Activated CD4-positive, alpha-beta T cell treated with anti-CD3 and anti-CD28 coated beads for 36 hours (primary cell): ENCODE results near the gene GALNT16. TPM values are rescaled to one million over a fixed set of nuclear protein-coding genes. Genes with fewer than 3 reads are reported as not detected.
"Not testable (repeated sequence)": the region's sequence is repeated elsewhere in the genome, so short reads cannot be mapped to it uniquely, and the experiment has no call there.

Experiments
- ATAC-seq: fragments of 200-7000 bp; cut with Tn5 transposase; one replicate; pipeline ENCODE4 v1.10.0; 2021; ENCODE audit warnings: mild to moderate bottlenecking, moderate library complexity
- CTCF ChIA-PET: fragments of 350-600 bp; sonication (Branson Sonifier 250); formaldehyde crosslinking; loops from one replicate; lab custom pipeline; 2021; ENCODE audit warnings: antibody characterized with exemption; lab: Charles Lee
- POLR2A ChIA-PET: fragments of 350-600 bp; sonication (Branson Sonifier 250); formaldehyde crosslinking; loops from one replicate; lab custom pipeline; 2021; ENCODE audit warnings: antibody characterized with exemption, inconsistent platforms; lab: Charles Lee
- DNase-seq: peaks from one replicate; pipeline ENCODE4 v3.0.0-alpha.2; 2020
- H3K27ac Mint-ChIP-seq: one replicate; pipeline ENCODE4 v1.8.0; 2021; ENCODE audit warnings: mixed read lengths
- H3K27me3 Mint-ChIP-seq: one replicate; pipeline ENCODE4 v1.8.0; 2021; ENCODE audit warnings: mixed read lengths
- H3K36me3 Mint-ChIP-seq: one replicate; pipeline ENCODE4 v1.8.0; 2021; ENCODE audit warnings: low read depth, mixed read lengths
- H3K4me1 Mint-ChIP-seq: one replicate; pipeline ENCODE4 v1.8.0; 2021; ENCODE audit warnings: mixed read lengths
- H3K4me3 Mint-ChIP-seq: one replicate; pipeline ENCODE4 v1.8.0; 2021; ENCODE audit warnings: mild to moderate bottlenecking, moderate library complexity, mixed read lengths
- H3K9me3 Mint-ChIP-seq: one replicate; pipeline ENCODE4 v1.8.0; 2021; ENCODE audit warnings: low read depth, mixed read lengths
- intact Hi-C, 2 experiments: fragments of 100-400 bp; cut with DNase I in 1 of 2; cut with micrococcal nuclease in 1 of 2; formaldehyde crosslinking; loops; one replicate each; pipeline versions ENCODE4 v1.14.2 to v1.15.1; 2022 to 2024; cut with DNase I, micrococcal nuclease
- total RNA-seq, 2 experiments: library from RNA; stranded (reverse); gene quantifications; one replicate each; pipeline ENCODE4 v1.2.3, GENCODE V29; 2021

The GALNT16 gene
- total RNA-seq: under 1 TPM in 1 of 2 experiments, not detected in 1; 0.14 TPM

- Mint-ChIP-seq H3K4me3 (peak within 1 kb of the TSS; percentile 27), H3K27me3 (peaks cover 47% of the 10 kb centered on the region), H3K4me1 (peaks cover 7% of the 10 kb centered on the region), H3K9me3 (no peaks in the 10 kb centered on the region), H3K36me3 (no peaks in the 10 kb centered on the region), H3K27ac (no peak within 1 kb of the TSS)
- CTCF ChIA-PET: interaction anchor here (0.6 to 1.6 kb wide), 4 partner anchors 18 to 227 kb away, joined by 3 to 7 read pairs (median 3); no protein-coding TSS in a partner anchor
- peak; percentile 11 for DNase-seq
- intact Hi-C loops: loop anchor here (5.0 kb wide), 2 partner anchors 198 to 313 kb away; partner anchors contain the start of gene CCDC177 (in 1 of the 2)
- POLR2A ChIA-PET: no interaction called here
- ATAC-seq: no peak
Measured at GRCh38 chr14:69259527-69260189, at the start of gene GALNT16. Gene GALNT16, plus strand, starts transcription at chr14:69260158. Its CDS starts 133 bp downstream, at chr14:69260291.

GRCh38 chr14:69214393-69214792 is 45.6 kb upstream of the GALNT16 start:
- DNase-seq (no peak), ATAC-seq (no peak)
- no peak overlapping the region for H3K4me3 Mint-ChIP-seq
- no peaks in the 10 kb centered on the region for H3K4me1 Mint-ChIP-seq
- H3K27me3 Mint-ChIP-seq: no peaks in the 10 kb centered on the region
- intact Hi-C loops: no loop called here
- H3K9me3 Mint-ChIP-seq: peaks cover 2% of the 10 kb centered on the region
- ChIA-PET CTCF (interaction anchor here (0.8 kb wide), 1 partner anchor 11 kb away, joined by 3 read pairs; no protein-coding TSS in a partner anchor), POLR2A (no interaction called here)
- H3K27ac Mint-ChIP-seq: no peak overlapping the region
- peaks cover 24% of the 10 kb centered on the region for H3K36me3 Mint-ChIP-seq

GRCh38 chr14:69217663-69218062 is 42.3 kb upstream of the GALNT16 start:
- POLR2A ChIA-PET, CTCF ChIA-PET: not testable (repeated sequence)

GRCh38 chr14:69224946-69225345 is 35.0 kb upstream of the GALNT16 start:
- no peak overlapping the region for H3K27ac Mint-ChIP-seq
- no peak overlapping the region for H3K4me3 Mint-ChIP-seq
- ChIA-PET POLR2A (no interaction called here), CTCF (no interaction called here)
- DNase-seq (no peak), ATAC-seq (no peak)
- intact Hi-C loops: loop anchor here in 1 of 2 experiments (5.0 kb wide), 1 partner anchor 98 kb away; no protein-coding TSS in a partner anchor
- H3K9me3 Mint-ChIP-seq: no peaks in the 10 kb centered on the region
- H3K36me3 Mint-ChIP-seq: peaks cover 2% of the 10 kb centered on the region
- no peaks in the 10 kb centered on the region for H3K4me1 Mint-ChIP-seq
- no peaks in the 10 kb centered on the region for H3K27me3 Mint-ChIP-seq

More at GRCh38 chr14:69217663-69218062, 42.3 kb upstream of the GALNT16 start:
- intact Hi-C loops, H3K27ac Mint-ChIP-seq, H3K4me1 Mint-ChIP-seq, ATAC-seq, H3K27me3 Mint-ChIP-seq, H3K9me3 Mint-ChIP-seq, H3K4me3 Mint-ChIP-seq, DNase-seq: not testable (repeated sequence)
- peaks cover 28% of the 10 kb centered on the region for H3K36me3 Mint-ChIP-seq

GRCh38 chr14:69226178-69226577 is 33.8 kb upstream of the GALNT16 start:
- Mint-ChIP-seq H3K27ac (no peak overlapping the region), H3K36me3 (peaks cover 2% of the 10 kb centered on the region), H3K4me1 (no peaks in the 10 kb centered on the region), H3K9me3 (no peaks in the 10 kb centered on the region), H3K4me3 (no peak overlapping the region), H3K27me3 (no peaks in the 10 kb centered on the region)
- CTCF ChIA-PET: no interaction called here
- DNase-seq: no peak
- no peak for ATAC-seq
- POLR2A ChIA-PET: no interaction called here
- intact Hi-C loops: no loop called here

GRCh38 chr14:69226736-69227135 is 33.2 kb upstream of the GALNT16 start:
- Mint-ChIP-seq H3K4me1 (no peaks in the 10 kb centered on the region), H3K27me3 (no peaks in the 10 kb centered on the region), H3K4me3 (no peak overlapping the region), H3K9me3 (no peaks in the 10 kb centered on the region), H3K36me3 (peaks cover 2% of the 10 kb centered on the region), H3K27ac (no peak overlapping the region)
- ChIA-PET CTCF (interaction anchor here (0.9 kb wide), 1 partner anchor 15 kb away, joined by 3 read pairs; no protein-coding TSS in a partner anchor), POLR2A (no interaction called here)
- no peak for DNase-seq
- intact Hi-C loops: no loop called here
- no peak for ATAC-seq

- ATAC-seq (no peak), DNase-seq (no peak)
- H3K4me3 Mint-ChIP-seq: no peak overlapping the region
- H3K36me3 Mint-ChIP-seq: peaks cover 5% of the 10 kb centered on the region
- no peaks in the 10 kb centered on the region for H3K9me3 Mint-ChIP-seq
- no peaks in the 10 kb centered on the region for H3K27me3 Mint-ChIP-seq
- ChIA-PET POLR2A (no interaction called here), CTCF (interaction anchor here (1.0 kb wide), 1 partner anchor 8 kb away, joined by 3 read pairs; no protein-coding TSS in a partner anchor)
- intact Hi-C loops: no loop called here
- H3K27ac Mint-ChIP-seq: no peak overlapping the region
- peaks cover 5% of the 10 kb centered on the region for H3K4me1 Mint-ChIP-seq
Measured at GRCh38 chr14:69231486-69231885, 28.5 kb upstream of the GALNT16 start.

- peaks cover 5% of the 10 kb centered on the region for H3K4me1 Mint-ChIP-seq
- DNase-seq (no peak), ATAC-seq (no peak)
- H3K9me3 Mint-ChIP-seq: no peaks in the 10 kb centered on the region
- no peaks in the 10 kb centered on the region for H3K27me3 Mint-ChIP-seq
- peaks cover 5% of the 10 kb centered on the region for H3K36me3 Mint-ChIP-seq
- no peak overlapping the region for H3K27ac Mint-ChIP-seq
- intact Hi-C loops: no loop called here
- ChIA-PET POLR2A (no interaction called here), CTCF (interaction anchor here (0.8 to 3.0 kb wide), 3 partner anchors 10 to 327 kb away, joined by 3 to 20 read pairs (median 5); no protein-coding TSS in a partner anchor)
- H3K4me3 Mint-ChIP-seq: no peak overlapping the region
Measured at GRCh38 chr14:69232388-69232787, 27.6 kb upstream of the GALNT16 start.

- peaks cover 5% of the 10 kb centered on the region for H3K4me1 Mint-ChIP-seq
- H3K9me3 Mint-ChIP-seq: no peaks in the 10 kb centered on the region
- ChIA-PET POLR2A (no interaction called here), CTCF (interaction anchor here (0.6 to 3.0 kb wide), 3 partner anchors 8 to 105 kb away, joined by 3 to 20 read pairs (median 3); no protein-coding TSS in a partner anchor)
- no peak overlapping the region for H3K27ac Mint-ChIP-seq
- DNase-seq: no peak
- no peaks in the 10 kb centered on the region for H3K27me3 Mint-ChIP-seq
- intact Hi-C loops: no loop called here
- no peak for ATAC-seq
- no peak overlapping the region for H3K4me3 Mint-ChIP-seq
- peaks cover 8% of the 10 kb centered on the region for H3K36me3 Mint-ChIP-seq
Measured at GRCh38 chr14:69234106-69234505, 25.9 kb upstream of the GALNT16 start.

- DNase-seq: no peak
- peaks cover 8% of the 10 kb centered on the region for H3K36me3 Mint-ChIP-seq
- ChIA-PET CTCF (interaction anchor here (0.6 to 1.4 kb wide), 3 partner anchors 128 to 224 kb away, joined by 3 to 4 read pairs (median 4); no protein-coding TSS in a partner anchor), POLR2A (no interaction called here)
- peaks cover 5% of the 10 kb centered on the region for H3K4me1 Mint-ChIP-seq
- H3K27me3 Mint-ChIP-seq: no peaks in the 10 kb centered on the region
- intact Hi-C loops: no loop called here
- H3K9me3 Mint-ChIP-seq: no peaks in the 10 kb centered on the region
- ATAC-seq: peak; percentile 53
- H3K27ac Mint-ChIP-seq: peak overlapping the region; percentile 11
- H3K4me3 Mint-ChIP-seq: no peak overlapping the region
Measured at GRCh38 chr14:69235708-69236107, 24.2 kb upstream of the GALNT16 start.

- ChIA-PET CTCF (interaction anchor here (0.8 to 1.3 kb wide), 2 partner anchors 130 to 339 kb away, joined by 3 read pairs; no protein-coding TSS in a partner anchor), POLR2A (no interaction called here)
- no peaks in the 10 kb centered on the region for H3K9me3 Mint-ChIP-seq
- DNase-seq (no peak), ATAC-seq (no peak)
- H3K4me1 Mint-ChIP-seq: peaks cover 5% of the 10 kb centered on the region
- H3K27me3 Mint-ChIP-seq: no peaks in the 10 kb centered on the region
- H3K4me3 Mint-ChIP-seq: no peak overlapping the region
- no peak overlapping the region for H3K27ac Mint-ChIP-seq
- intact Hi-C loops: no loop called here
- H3K36me3 Mint-ChIP-seq: peaks cover 13% of the 10 kb centered on the region
Measured at GRCh38 chr14:69237142-69237541, 22.8 kb upstream of the GALNT16 start.

- POLR2A ChIA-PET: no interaction called here
- DNase-seq: no peak
- peaks cover 5% of the 10 kb centered on the region for H3K4me1 Mint-ChIP-seq
- H3K27me3 Mint-ChIP-seq: no peaks in the 10 kb centered on the region
- intact Hi-C loops: no loop called here
- no peak overlapping the region for H3K27ac Mint-ChIP-seq
- H3K4me3 Mint-ChIP-seq: no peak overlapping the region
- no peaks in the 10 kb centered on the region for H3K9me3 Mint-ChIP-seq
- peaks cover 12% of the 10 kb centered on the region for H3K36me3 Mint-ChIP-seq
- ATAC-seq: no peak
- CTCF ChIA-PET: no interaction called here
Measured at GRCh38 chr14:69237584-69237983, 22.4 kb upstream of the GALNT16 start.
